Activated CD8-positive, alpha-beta memory T cell treated with anti-CD3 and anti-CD28 coated beads for 48 hours (primary cell): ENCODE measurements around the gene ULBP3.
"Not testable (repeated sequence)": the region's sequence is repeated elsewhere in the genome, so short reads cannot be mapped to it uniquely, and the experiment has no call there.

Experiments
- DNase-seq, 3 experiments: peaks; one replicate each; pipeline ENCODE4 v3.0.0-alpha.2; 2020; ENCODE audit warnings: low read depth in 2 of 3, low spot score in 2 of 3

The ULBP3 gene

GRCh38 chr6:150076196-150076893 is 7.4 kb upstream of the ULBP3 start:
- no peak for DNase-seq

- no peak for DNase-seq
These were observed 6.1 kb upstream of the ULBP3 start for GRCh38 chr6:150075034-150075421.

GRCh38 chr6:150074396-150075033 is 5.6 kb upstream of the ULBP3 start:
- DNase-seq, result not testable (repeated sequence)

GRCh38 chr6:150072201-150072600 is 3.3 kb upstream of the ULBP3 start:
- DNase-seq, result no peak

GRCh38 chr6:150070236-150070818 is 1.4 kb upstream of the ULBP3 start:
- DNase-seq, result no peak

GRCh38 chr6:150069706-150070105 is 785 bp upstream of the ULBP3 start:
- no peak for DNase-seq

- no peak for DNase-seq
These were observed 770 bp downstream of the ULBP3 start for GRCh38 chr6:150068151-150068550.

GRCh38 chr6:150065083-150065482 is 3.8 kb downstream of the ULBP3 start:
- DNase-seq, result no peak

- no peak for DNase-seq
These were observed 5.3 kb downstream of the ULBP3 start for GRCh38 chr6:150063640-150064039.

GRCh38 chr6:150059973-150060372 is 8.9 kb downstream of the ULBP3 start:
- DNase-seq, result not testable (repeated sequence)

- no peak for DNase-seq
These were observed 9.9 kb downstream of the ULBP3 start for GRCh38 chr6:150058986-150059385.

GRCh38 chr6:150058231-150058792 is 10.6 kb downstream of the ULBP3 start:
- no peak for DNase-seq

- DNase-seq, result no peak
These were observed 11.4 kb downstream of the ULBP3 start for GRCh38 chr6:150057501-150057951.

- no peak for DNase-seq
These were observed 12.0 kb downstream of the ULBP3 start for GRCh38 chr6:150056916-150057315.

- DNase-seq, result no peak
These were observed 12.8 kb downstream of the ULBP3 start for GRCh38 chr6:150056156-150056555.

- no peak for DNase-seq
These were observed 13.8 kb downstream of the ULBP3 start for GRCh38 chr6:150055131-150055530.

GRCh38 chr6:150053450-150053849 is 15.5 kb downstream of the ULBP3 start:
- no peak for DNase-seq

GRCh38 chr6:150050846-150051245 is 18.1 kb downstream of the ULBP3 start:
- no peak for DNase-seq

GRCh38 chr6:150048099-150048498 is 20.8 kb downstream of the ULBP3 start:
- DNase-seq, result no peak

- no peak for DNase-seq
These were observed 22.0 kb downstream of the ULBP3 start for GRCh38 chr6:150046943-150047342.

GRCh38 chr6:150044621-150045145 is 24.2 kb downstream of the ULBP3 start:
- DNase-seq, result no peak
